ENCODE results near the gene FGF11.

Gene FGF11

DNA sequence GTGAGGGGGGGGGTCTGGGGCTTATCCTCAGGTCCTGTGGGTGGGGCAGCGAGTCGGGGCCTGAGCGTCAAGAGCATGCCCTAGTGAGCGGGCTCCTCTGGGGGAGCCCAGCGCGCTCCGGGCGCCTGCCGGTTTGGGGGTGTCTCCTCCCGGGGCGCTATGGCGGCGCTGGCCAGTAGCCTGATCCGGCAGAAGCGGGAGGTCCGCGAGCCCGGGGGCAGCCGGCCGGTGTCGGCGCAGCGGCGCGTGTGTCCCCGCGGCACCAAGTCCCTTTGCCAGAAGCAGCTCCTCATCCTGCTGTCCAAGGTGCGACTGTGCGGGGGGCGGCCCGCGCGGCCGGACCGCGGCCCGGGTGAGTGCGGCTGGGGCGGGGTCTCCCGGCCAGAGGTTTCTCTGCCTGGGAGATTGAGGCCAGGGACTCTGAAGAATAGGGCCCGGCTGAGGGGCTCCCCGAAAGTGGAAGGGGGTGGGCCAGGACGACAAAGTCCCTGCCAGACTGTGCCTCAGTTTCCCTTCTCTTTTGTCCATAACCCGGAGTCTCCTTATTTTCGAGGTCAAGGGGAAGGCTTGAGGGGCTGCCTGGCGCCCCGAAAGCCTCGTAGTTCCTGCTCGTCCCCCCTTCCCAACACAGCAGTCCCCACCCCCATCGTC, at the start of gene FGF11:
Gene FGF11, plus strand, starts transcription at position 51 of the 651 bp plus-strand sequence. Its CDS starts 109 bp downstream, at position 160.
- no peak for DNase-seq (ENCODE audit: low spot score in 2 of 2)
- Histone ChIP-seq H3K36me3 (replicated peaks) (no peaks in the 10 kb centered on the region), H3K9me3 (no peaks in the 10 kb centered on the region), H3K27me3 (ENCODE audit: low read depth) (no peaks in the 10 kb centered on the region; the same call in 1 of the 2 replicates), H3K4me3 (peak within 1 kb of the TSS; percentile 29), H3K4me1 (peaks cover 11% of the 10 kb centered on the region)
- in situ Hi-C loops (cut with MboI; ENCODE audit: low sequenced_read_pairs), result no loop called here

DNA sequence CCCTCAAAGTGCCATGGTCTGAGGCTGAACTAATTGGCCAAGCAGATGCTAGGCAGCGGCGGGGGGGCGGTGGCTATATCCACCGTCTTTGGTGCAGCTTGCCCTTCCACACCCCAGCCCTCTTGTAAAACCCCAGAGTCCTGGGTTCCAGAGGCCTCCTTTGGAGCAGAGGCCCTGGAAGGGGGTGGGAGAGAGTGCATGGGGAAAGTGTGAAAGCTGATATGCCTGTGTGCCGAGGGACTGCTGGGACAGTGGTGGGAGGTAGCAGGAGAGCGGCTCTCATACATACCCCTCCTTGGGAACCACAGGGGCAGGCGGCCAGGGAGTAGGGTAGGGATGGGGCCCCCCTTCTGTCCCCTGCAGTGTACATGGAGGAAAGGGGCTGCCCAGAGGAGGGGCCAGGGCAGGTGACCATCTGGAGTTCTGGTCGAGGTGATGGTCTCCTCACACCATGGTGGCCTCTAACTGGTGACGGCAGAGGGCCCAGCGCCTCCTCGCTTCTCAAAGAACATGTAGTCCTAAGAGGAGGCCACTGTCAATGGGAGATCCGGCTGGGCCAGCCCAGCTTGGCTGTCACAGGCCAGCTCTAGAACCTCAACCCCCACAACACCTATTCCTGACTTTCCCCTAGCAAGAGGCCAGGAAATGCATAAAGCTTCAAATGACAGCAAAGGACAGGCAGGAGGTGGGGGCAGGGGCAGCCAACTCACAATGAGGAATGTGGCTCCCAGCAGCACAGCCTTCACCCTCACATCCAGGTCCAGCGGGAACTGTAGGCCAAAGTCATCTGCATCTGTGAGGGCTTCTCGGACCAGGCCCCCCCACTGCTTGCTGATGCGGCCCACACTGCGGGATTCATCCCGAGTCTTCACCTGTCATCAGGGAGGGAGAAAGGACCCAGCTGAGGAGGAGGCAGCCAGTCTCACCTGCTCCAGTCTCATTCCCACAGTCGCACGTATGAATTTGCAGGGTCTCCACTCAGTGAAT, 49.1 kb upstream of the FGF11 start:
- in situ Hi-C loops (cut with MboI; ENCODE audit: low sequenced_read_pairs), result no loop called here
- DNase-seq (ENCODE audit: low spot score in 2 of 2), result no peak
- Histone ChIP-seq H3K36me3 (replicated peaks) (no peaks in the 10 kb centered on the region; the same call in 1 of the 2 replicates), H3K4me1 (peaks cover 5% of the 10 kb centered on the region), H3K9me3 (no peaks in the 10 kb centered on the region), H3K4me3 (no peak overlapping the region), H3K27me3 (ENCODE audit: low read depth) (no peaks in the 10 kb centered on the region)

DNA sequence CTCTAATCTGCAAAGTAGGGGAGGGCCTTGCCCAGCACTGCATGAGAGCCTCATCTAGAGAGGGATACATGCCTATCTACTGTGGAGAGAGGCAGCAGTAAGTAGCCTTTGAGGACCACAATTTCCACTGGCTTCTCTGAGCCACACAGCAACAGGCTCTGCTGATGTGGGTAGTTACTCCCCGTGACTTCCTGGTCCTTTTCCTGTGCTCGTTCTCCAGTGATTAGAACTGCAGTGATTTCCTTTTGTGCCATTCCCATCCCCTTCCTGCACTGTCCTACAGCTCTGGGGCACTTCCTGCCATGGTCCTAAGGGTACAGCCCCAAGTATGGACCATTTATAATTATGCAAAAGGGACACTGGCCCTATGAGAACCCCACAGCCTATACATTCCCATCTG, 48.0 kb upstream of the FGF11 start:
- Histone ChIP-seq H3K27me3 (ENCODE audit: low read depth) (no peaks in the 10 kb centered on the region), H3K4me3 (no peak overlapping the region), H3K9me3 (no peaks in the 10 kb centered on the region), H3K36me3 (replicated peaks) (no peaks in the 10 kb centered on the region; the same call in 1 of the 2 replicates), H3K4me1 (peaks cover 6% of the 10 kb centered on the region)
- in situ Hi-C loops (cut with MboI; ENCODE audit: low sequenced_read_pairs), result no loop called here
- DNase-seq (ENCODE audit: low spot score in 2 of 2), result no peak

DNA sequence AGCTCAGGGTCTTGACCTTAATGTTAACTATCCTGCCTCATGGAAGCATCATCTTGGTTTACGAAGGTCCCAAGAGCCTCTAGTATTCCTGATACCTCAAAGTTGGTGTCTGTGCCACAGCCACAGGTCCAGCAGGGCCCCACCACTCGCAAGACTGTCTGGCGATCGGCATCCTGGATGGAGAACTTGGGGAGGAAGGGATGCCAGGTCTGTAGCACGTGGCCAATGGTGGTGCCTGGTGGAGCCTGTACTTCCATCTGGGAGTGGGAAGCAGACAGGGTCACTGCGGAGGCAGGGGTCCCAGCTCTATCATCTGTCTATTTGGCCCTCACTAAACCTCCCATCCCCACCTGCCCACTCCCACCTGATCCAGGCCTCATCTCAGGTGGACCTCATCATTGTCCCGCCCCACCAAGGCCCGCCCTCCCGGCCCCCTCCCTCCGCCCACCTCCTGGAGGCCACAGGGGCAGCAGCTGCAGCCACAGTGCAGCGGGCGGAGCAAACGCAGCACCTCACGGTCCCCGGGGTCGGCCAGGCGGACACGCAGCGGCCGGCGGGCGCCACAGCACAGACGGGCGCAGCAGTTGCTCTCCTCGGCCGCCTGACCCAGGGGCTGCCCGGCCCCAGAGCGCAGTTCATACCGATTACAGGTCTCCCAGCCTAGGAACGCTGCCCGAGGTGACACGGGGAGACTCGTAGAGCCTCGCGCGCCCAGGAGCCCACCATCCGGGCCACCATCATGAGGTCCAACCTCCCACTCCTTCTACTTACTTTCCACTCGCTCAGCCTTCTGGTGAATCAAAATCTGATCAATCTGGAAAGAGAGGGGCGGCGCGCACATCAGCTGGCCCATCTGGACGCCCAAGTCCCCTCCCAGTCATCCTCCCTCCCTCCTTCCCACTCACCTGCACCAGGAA, 46.4 kb upstream of the FGF11 start:
- no peak for DNase-seq (ENCODE audit: low spot score in 2 of 2)

DNA sequence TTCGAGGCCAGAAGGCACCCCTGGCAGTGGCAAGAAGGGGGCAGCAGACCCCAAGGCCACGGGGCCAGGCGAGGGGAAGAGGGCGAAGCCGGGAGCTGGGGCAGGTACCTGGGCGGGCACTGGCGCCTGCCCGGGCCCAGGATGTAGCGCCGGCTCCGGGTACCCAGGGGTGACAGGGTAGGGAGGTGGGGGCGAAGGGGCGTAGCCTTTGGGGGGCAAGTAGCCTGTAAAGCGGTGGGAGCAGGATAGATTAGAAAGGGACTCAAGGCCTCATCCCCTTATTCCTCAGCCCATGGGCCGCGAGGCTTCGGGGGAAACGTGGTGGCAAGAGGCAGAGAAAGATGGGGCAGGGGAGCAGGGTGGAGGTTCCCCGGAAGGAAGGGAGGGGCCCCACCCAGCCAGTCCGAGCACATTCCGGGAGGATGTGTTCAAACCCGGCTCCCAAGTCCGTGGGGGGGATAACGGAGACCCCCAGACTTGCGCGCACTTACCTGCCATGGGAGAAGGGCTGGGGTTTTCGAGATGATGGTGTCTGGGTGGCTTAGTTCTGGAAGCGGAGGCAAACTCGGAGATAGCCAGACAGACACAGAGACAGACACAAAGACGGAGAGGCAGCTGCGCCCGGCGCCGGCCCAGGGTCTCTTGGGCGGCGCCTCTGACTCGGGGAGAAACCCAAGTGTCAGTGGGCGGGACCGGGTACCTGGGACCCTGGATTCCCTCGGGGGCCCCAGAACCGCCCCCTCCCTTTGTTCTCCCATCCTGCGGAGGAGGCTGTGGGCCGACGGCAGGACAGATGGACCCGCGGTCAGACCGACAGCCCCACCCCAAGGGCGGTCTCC, 45.5 kb upstream of the FGF11 start:
- in situ Hi-C loops (cut with MboI; ENCODE audit: low sequenced_read_pairs), result no loop called here
- DNase-seq (ENCODE audit: low spot score in 2 of 2), result peak; percentile 56 to 79

More for the DNA sequence above, 46.4 kb upstream of the FGF11 start:
- H3K36me3 ChIP-seq (replicated peaks), result no peaks in the 10 kb centered on the region; the same call in 1 of the 2 replicates
- no peaks in the 10 kb centered on the region for H3K9me3 ChIP-seq
- peak overlapping the region; percentile 61 for H3K4me3 ChIP-seq
- H3K4me1 ChIP-seq, result peaks cover 6% of the 10 kb centered on the region
- no peaks in the 10 kb centered on the region for H3K27me3 ChIP-seq (ENCODE audit: low read depth)
- in situ Hi-C loops (cut with MboI; ENCODE audit: low sequenced_read_pairs), result no loop called here

DNA sequence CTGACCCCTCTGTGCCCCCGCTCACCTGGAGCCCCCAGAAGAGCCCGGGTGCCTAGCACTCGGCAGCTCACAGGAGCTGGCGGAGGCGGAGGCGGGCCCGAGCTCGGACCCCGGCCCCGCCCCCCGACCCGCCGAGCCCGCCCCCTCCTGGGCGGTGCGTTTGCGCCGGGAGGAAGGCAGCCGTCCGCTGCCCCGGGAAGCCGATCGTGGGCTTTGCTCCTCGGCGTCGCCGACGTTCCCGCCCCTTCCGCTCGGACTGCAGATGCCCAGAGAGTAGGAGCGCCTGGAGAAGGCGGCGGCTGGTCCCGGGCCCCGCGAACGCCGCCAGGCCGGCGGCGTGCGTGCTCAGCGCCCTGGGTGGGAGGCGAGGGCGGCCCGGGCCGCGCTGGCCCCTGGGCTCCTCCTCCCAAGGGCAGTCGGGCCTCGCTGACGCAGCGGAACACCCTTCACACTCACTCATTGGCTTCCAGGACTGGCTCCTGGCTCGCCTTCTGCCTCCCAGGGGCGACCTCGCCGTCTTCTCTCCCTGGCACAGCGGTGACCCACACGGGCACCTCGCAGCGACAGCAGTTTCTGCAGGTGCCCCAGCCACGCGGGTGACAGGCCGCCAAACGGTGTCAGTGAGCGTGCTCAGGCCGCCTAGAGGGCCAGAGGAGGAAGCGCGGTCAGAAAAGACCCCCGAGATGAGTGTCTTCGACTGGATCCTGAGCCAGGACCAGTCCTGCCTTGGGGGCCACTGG, 44.7 kb upstream of the FGF11 start, which contains the start of gene PLSCR3:
Gene PLSCR3, minus strand, starts transcription at position 74 of the 740 bp plus-strand sequence. CDS start 415 bp downstream, outside the sequence.
- Histone ChIP-seq H3K27me3 (ENCODE audit: low read depth) (no peaks in the 10 kb centered on the region), H3K9me3 (no peaks in the 10 kb centered on the region), H3K36me3 (replicated peaks) (no peaks in the 10 kb centered on the region; the same call in 1 of the 2 replicates), H3K4me3 (peak within 1 kb of the TSS; percentile 61), H3K4me1 (peaks cover 6% of the 10 kb centered on the region)
- in situ Hi-C loops (cut with MboI; ENCODE audit: low sequenced_read_pairs), result no loop called here
- peak; percentile 83 to 93 for DNase-seq (ENCODE audit: low spot score in 2 of 2)

More for the DNA sequence above, 45.5 kb upstream of the FGF11 start:
- Histone ChIP-seq H3K4me1 (peaks cover 6% of the 10 kb centered on the region), H3K27me3 (ENCODE audit: low read depth) (no peaks in the 10 kb centered on the region), H3K36me3 (replicated peaks) (no peaks in the 10 kb centered on the region; the same call in 1 of the 2 replicates), H3K9me3 (no peaks in the 10 kb centered on the region), H3K4me3 (peak overlapping the region; percentile 61)

DNA sequence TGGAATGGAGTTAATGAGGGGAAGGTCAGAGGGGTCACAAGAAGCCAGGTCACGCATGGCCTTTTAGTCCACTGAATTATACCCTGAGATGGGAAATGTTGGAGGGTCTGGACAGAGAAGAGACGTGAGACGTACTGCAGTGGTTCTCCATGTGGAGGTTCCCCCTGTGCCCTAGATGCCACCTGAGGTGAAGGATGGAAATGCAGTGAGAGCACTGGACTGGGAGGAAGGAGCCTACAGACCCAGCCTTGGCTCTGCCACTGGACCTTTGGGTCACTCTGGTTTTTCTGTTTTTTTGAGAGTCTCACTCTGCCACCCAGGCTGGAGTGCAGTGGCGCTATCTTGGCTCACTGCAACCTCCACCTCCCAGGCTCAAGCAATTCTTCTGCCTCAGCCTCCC, 43.2 kb upstream of the FGF11 start:
- Histone ChIP-seq H3K4me3 (no peak overlapping the region), H3K36me3 (replicated peaks) (no peaks in the 10 kb centered on the region; the same call in 1 of the 2 replicates), H3K27me3 (ENCODE audit: low read depth) (no peaks in the 10 kb centered on the region), H3K9me3 (no peaks in the 10 kb centered on the region), H3K4me1 (peaks cover 6% of the 10 kb centered on the region)
- in situ Hi-C loops (cut with MboI; ENCODE audit: low sequenced_read_pairs), result no loop called here
- DNase-seq (ENCODE audit: low spot score in 2 of 2), result no peak

DNA sequence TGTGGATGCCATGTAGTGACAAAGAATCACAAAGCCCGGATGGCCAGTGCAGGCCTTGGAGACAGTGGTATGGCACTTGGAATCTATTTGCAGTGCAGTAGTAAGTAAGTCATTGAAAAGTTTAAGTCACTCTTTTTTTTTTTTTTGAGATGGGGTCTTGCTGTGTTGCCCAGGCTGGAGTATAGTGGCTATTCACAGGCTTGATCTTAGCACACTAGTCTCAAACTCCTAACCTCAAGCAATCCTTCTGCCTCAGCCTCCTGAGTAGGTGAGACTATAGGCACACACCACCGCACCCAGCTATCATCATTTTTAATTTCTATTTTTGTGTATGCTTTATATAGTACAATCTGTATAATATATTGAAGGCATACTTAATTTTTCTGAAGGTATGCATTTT, 40.7 kb upstream of the FGF11 start:
- in situ Hi-C loops (cut with MboI; ENCODE audit: low sequenced_read_pairs), result no loop called here
- Histone ChIP-seq H3K36me3 (replicated peaks) (peaks cover 5% of the 10 kb centered on the region; the same call in 1 of the 2 replicates), H3K9me3 (no peaks in the 10 kb centered on the region), H3K4me3 (no peak overlapping the region), H3K27me3 (ENCODE audit: low read depth) (no peaks in the 10 kb centered on the region), H3K4me1 (peaks cover 13% of the 10 kb centered on the region)
- DNase-seq (ENCODE audit: low spot score in 2 of 2), result no peak

DNA sequence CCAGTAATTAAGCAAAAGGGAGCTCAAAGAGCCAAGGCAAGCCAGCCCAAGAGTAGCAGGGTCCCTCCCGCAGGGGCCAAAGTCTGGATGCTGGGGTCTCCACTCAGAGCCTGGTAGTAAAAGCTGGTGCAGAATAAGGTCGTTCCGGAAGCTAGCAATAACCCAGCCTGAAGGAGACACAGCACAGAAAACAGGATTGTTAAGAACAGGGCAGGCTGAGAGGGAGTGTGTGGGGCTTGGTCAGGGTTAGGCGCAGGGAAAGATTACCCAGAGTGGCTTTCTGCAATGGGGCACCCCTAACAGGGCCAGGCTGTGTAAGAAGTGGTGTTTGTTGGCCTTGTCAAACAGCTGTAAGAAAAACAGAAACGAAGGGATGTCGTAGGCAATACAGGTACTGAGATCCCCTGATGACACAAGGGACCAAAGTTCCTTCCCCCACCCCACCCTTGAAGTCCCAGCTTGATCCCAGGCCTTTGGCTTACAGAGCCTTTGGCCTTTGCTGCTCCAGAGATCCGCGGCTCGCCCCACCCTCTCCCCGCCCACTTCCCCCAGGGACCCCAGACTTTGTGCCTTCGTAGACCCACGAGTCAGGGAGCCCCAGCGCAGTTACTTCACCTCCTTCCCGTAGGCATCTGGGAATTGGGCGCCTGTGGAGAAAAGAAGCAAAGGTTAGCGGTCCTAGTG, 36.1 kb upstream of the FGF11 start:
- Histone ChIP-seq H3K4me1 (peaks cover 6% of the 10 kb centered on the region), H3K27me3 (ENCODE audit: low read depth) (no peaks in the 10 kb centered on the region), H3K36me3 (replicated peaks) (peaks cover 5% of the 10 kb centered on the region; the same call in 1 of the 2 replicates), H3K4me3 (peak overlapping the region; percentile 69), H3K9me3 (no peaks in the 10 kb centered on the region)
- in situ Hi-C loops (cut with MboI; ENCODE audit: low sequenced_read_pairs), result no loop called here
- DNase-seq (ENCODE audit: low spot score in 2 of 2), result peak; percentile 10 to 79

DNA sequence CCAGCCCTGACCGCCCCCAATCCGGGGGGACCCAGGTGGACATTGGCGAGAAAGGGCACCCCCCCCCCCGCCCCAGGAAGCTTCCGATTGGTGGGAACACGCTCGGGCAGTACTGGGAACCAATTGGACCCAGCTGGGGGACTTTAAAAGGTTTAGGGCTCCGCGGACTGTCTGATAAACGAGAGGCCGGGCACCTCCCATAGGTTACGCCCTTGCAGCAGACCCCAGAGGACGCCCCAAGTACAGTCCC, 35.7 kb upstream of the FGF11 start:
- Histone ChIP-seq H3K9me3 (no peaks in the 10 kb centered on the region), H3K27me3 (ENCODE audit: low read depth) (no peaks in the 10 kb centered on the region), H3K4me3 (peak overlapping the region; percentile 69), H3K4me1 (peaks cover 6% of the 10 kb centered on the region), H3K36me3 (replicated peaks) (peaks cover 5% of the 10 kb centered on the region; the same call in 1 of the 2 replicates)
- in situ Hi-C loops (cut with MboI; ENCODE audit: low sequenced_read_pairs), result no loop called here
- DNase-seq (ENCODE audit: low spot score in 2 of 2), result no peak

DNA sequence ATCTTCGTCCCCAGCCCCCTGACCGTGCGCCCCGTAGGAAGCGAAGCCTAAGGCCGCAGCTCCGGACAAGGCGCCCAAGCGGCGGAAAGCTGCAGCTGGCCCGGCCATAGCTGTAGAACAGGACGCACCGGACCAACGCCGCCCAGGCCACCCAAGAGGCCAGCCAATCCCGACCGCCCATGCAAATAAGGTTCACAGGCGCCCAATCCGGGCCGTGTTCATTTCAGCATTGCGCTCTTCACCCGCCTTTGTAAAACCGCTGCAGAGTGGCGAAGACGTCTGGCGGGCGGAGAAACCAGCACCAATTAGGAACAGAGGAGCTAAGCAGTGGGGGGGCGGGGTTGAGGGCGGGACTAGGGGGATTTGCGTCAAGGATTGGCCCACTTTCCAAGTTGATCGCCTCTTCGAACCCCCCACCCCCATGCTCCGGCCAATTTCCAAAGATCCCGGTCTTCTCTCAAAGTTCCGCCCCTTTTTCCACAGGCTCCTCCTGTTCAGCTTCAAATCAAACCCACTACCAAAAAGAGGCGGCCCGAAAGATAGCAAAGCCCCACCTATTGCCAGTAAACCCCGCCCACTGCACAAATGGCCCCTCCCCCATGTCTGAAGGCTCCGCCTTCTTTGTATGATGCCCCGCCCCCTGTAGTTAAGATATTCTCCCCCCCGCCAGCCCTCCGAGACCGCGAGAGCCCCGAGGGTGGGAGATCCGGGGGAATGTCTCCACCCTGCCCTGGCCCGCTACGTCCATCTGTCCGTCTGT, 35.2 kb upstream of the FGF11 start, which contains the start of gene TMEM256:
Gene TMEM256, minus strand, starts transcription at position 121 of the 760 bp plus-strand sequence. Its CDS starts 13 bp downstream, at position 108.
- Histone ChIP-seq H3K4me3 (peak within 1 kb of the TSS; percentile 69), H3K27me3 (ENCODE audit: low read depth) (no peaks in the 10 kb centered on the region)
- in situ Hi-C loops (cut with MboI; ENCODE audit: low sequenced_read_pairs), result no loop called here

More for the DNA sequence above, 35.2 kb upstream of the FGF11 start, which contains the start of gene TMEM256:
- Histone ChIP-seq H3K9me3 (no peaks in the 10 kb centered on the region), H3K4me1 (peaks cover 6% of the 10 kb centered on the region), H3K36me3 (replicated peaks) (peaks cover 5% of the 10 kb centered on the region; the same call in 1 of the 2 replicates)
- peak; percentile 99 for DNase-seq (ENCODE audit: low spot score in 2 of 2)

Data from HAP-1 (cell line).